A549 treated with AZD2906 at 1 μM for 4 hours (cell line): ENCODE measurements around the gene GPX6. TPM values are rescaled to one million over a fixed set of nuclear protein-coding genes. Genes with fewer than 3 reads are reported as not detected.

ENCODE experiments used
- total RNA-seq: library from RNA; stranded (reverse); fragments of 200-300 nt; extraction: Qiagen RNA extraction; gene quantifications from 5 replicates; pipeline ENCODE4 v1.2.3, GENCODE V29; 2022

Gene GPX6
- not detected in 5 replicates for total RNA-seq

GRCh38 chr6:28515676-28516075, at the start of gene GPX6:
Gene GPX6 (minus strand): TSS chr6:28515793. CDS start chr6:28515743, 50 bp downstream.

GRCh38 chr6:28525496-28526039, 10.0 kb upstream of the GPX6 start, which contains the start of gene GPX5:
Gene GPX5 (plus strand): TSS chr6:28525881. CDS start chr6:28526014, 133 bp downstream.

Other genes starting within 250 kb of the GPX6 start
- 3.6 to 5.4 TPM (median 4.2 TPM) in 5 replicates for gene ZSCAN26, start 248.7 kb downstream of the GPX6 start, total RNA-seq
- gene PGBD1, start 234.2 kb downstream of the GPX6 start, total RNA-seq = 4.1 to 5.4 TPM (median 4.7 TPM) in 5 replicates
- gene ZSCAN31, start 179.6 kb downstream of the GPX6 start, total RNA-seq = 1.5 to 2.2 TPM (median 1.8 TPM) in 5 replicates
- 1.4 to 1.9 TPM (median 1.7 TPM) in 5 replicates for gene ZKSCAN3, start 165.8 kb downstream of the GPX6 start, total RNA-seq
- 1.3 to 1.9 TPM (median 1.6 TPM) in 5 replicates for gene ZSCAN12, start 116.0 kb downstream of the GPX6 start, total RNA-seq
- not detected in 5 replicates for gene ZSCAN23, start 72.3 kb downstream of the GPX6 start, total RNA-seq
- gene GPX5, start 10.1 kb upstream of the GPX6 start, total RNA-seq = not detected in 5 replicates